NCI-H1048 (cell line): ENCODE results near the gene RRAGC.

Source experiments
- DNase-seq: peaks from one replicate; lab custom pipeline; 2025; lab: John Stamatoyannopoulos, UW

The RRAGC gene

GRCh38 chr1:38859561-38860453 lies at the start of gene RRAGC:
Gene RRAGC, minus strand, starts transcription at chr1:38859772. Its CDS starts 126 bp downstream, at chr1:38859646.
- DNase-seq = peak; percentile 95

- no peak for DNase-seq
Measured at GRCh38 chr1:38908821-38909220, 49.2 kb upstream of the RRAGC start.

- DNase-seq = no peak
Measured at GRCh38 chr1:38905985-38906384, 46.4 kb upstream of the RRAGC start.

GRCh38 chr1:38899560-38899959 lies 40.0 kb upstream of the RRAGC start:
- DNase-seq = no peak

- no peak for DNase-seq
Measured at GRCh38 chr1:38898653-38899230, 39.2 kb upstream of the RRAGC start.

- DNase-seq = no peak
Measured at GRCh38 chr1:38896169-38896568, 36.6 kb upstream of the RRAGC start.

GRCh38 chr1:38892976-38893375 lies 33.4 kb upstream of the RRAGC start:
- no peak for DNase-seq

- no peak for DNase-seq
Measured at GRCh38 chr1:38891753-38892152, 32.2 kb upstream of the RRAGC start.

- no peak for DNase-seq
Measured at GRCh38 chr1:38889589-38889988, 30.0 kb upstream of the RRAGC start.

GRCh38 chr1:38888423-38889333 lies 29.1 kb upstream of the RRAGC start:
- no peak for DNase-seq

GRCh38 chr1:38885092-38885491 lies 25.5 kb upstream of the RRAGC start:
- no peak for DNase-seq

- DNase-seq = no peak
Measured at GRCh38 chr1:38881487-38881886, 21.9 kb upstream of the RRAGC start, which contains the start of gene GJA9. Gene GJA9, minus strand, starts transcription at chr1:38881587. Its CDS starts 5,489 bp downstream, at chr1:38876098.

GRCh38 chr1:38875811-38876210 lies 16.2 kb upstream of the RRAGC start:
- DNase-seq = no peak

- peak; percentile 78 for DNase-seq
Measured at GRCh38 chr1:38873027-38873969, 13.7 kb upstream of the RRAGC start, which contains the start of gene MYCBP. Gene MYCBP, minus strand, starts transcription at chr1:38873348. Its CDS starts 43 bp downstream, at chr1:38873305.

GRCh38 chr1:38872401-38873026 lies 12.9 kb upstream of the RRAGC start:
- DNase-seq = no peak

- no peak for DNase-seq
Measured at GRCh38 chr1:38870996-38871395, 11.4 kb upstream of the RRAGC start.

- no peak for DNase-seq
Measured at GRCh38 chr1:38867208-38867607, 7.6 kb upstream of the RRAGC start.

GRCh38 chr1:38865112-38865715 lies 5.6 kb upstream of the RRAGC start:
- DNase-seq = no peak

- DNase-seq = no peak
Measured at GRCh38 chr1:38860454-38860795, 853 bp upstream of the RRAGC start.

- DNase-seq = no peak
Measured at GRCh38 chr1:38858833-38859560, 575 bp downstream of the RRAGC start.
